Right ventricle myocardium inferior (tissue), 1 donor: Measurements from ENCODE around the gene ZNF585A. TPM values are rescaled to one million over a fixed set of nuclear protein-coding genes. Genes with fewer than 3 reads are reported as not detected.
"Not testable (repeated sequence)": the region's sequence is repeated elsewhere in the genome, so short reads cannot be mapped to it uniquely, and the experiment has no call there.

ENCODE experiments used
- ATAC-seq: fragments of 200-7000 bp; cut with Tn5 transposase; one replicate; pipeline ENCODE4 v1.9.1; 2020; ENCODE audit warnings: mild to moderate bottlenecking, moderate library complexity
- DNase-seq: peaks from one replicate; pipeline ENCODE4 v3.0.0; 2021; ENCODE audit errors: missing footprints
- intact Hi-C: fragments of 100-400 bp; cut with DNase I; formaldehyde crosslinking; loops from one replicate; pipeline ENCODE4 v1.11.0; 2022
- total RNA-seq: library from RNA; stranded (reverse); fragmentation: NEBNext Ultra II Directional; extraction: Animal tissue kit (Norgen Biotek cat#: 25700); gene quantifications from one replicate; pipeline ENCODE4 v1.2.1, GENCODE V29; 2021
- donor health status: DM: no; HTN: yes; CAD: no; lungs with severe emphysema.

Gene ZNF585A
- total RNA-seq, 1 donor from 2014 or later = 10.3 TPM

- DNase-seq, ATAC-seq, intact Hi-C loops: not testable (repeated sequence)
These were observed 60.7 kb downstream of the ZNF585A start for GRCh38 chr19:37111753-37112152.

GRCh38 chr19:37104135-37104534, 68.4 kb downstream of the ZNF585A start:
- ATAC-seq, DNase-seq, intact Hi-C loops: not testable (repeated sequence)

- intact Hi-C loops = no loop called here
- no peak for ATAC-seq
These were observed 73.9 kb downstream of the ZNF585A start for GRCh38 chr19:37098570-37098969.

GRCh38 chr19:37095859-37096258, 76.6 kb downstream of the ZNF585A start:
- ATAC-seq (no peak), DNase-seq (no peak)
- intact Hi-C loops = no loop called here

More at GRCh38 chr19:37098570-37098969, 73.9 kb downstream of the ZNF585A start:
- no peak for DNase-seq

Other genes starting within 250 kb of the ZNF585A start
- gene ZNF420, start 94.3 kb downstream of the ZNF585A start, total RNA-seq = 11.6 TPM
- 10.7 TPM for gene ZNF585B, start 37.8 kb upstream of the ZNF585A start, total RNA-seq
- gene ZNF383, start 45.5 kb upstream of the ZNF585A start, total RNA-seq = 9.1 TPM
- gene ZNF527, start 198.4 kb upstream of the ZNF585A start, total RNA-seq = 5.6 TPM